SK-N-SH (cell line): Measurements from ENCODE around the gene SLC7A6. TPM values are rescaled to one million over a fixed set of nuclear protein-coding genes. Genes with fewer than 3 reads are reported as not detected.

Experiments used
- CTCF ChIA-PET: fragments of 300-600, 350-600 bp; formaldehyde crosslinking; extraction: SDS; loops from one replicate; lab custom pipeline; 2021; lab: Yijun Ruan, JAX
- POLR2A ChIA-PET: fragments of 350-600 bp; sonication (Branson Sonifier 250); formaldehyde crosslinking; extraction: SDS; loops from one replicate; lab custom pipeline; 2020; ENCODE audit warnings: antibody characterized with exemption, inconsistent platforms; lab: Yijun Ruan, JAX
- DNase-seq: peaks from one replicate; pipeline ENCODE4 v3.0.0; 2012
- H2AFZ ChIP-seq: fragments of 200-600 bp; sonication (generic); 2 replicates; pipeline ENCODE4 v1.8.1; 2016; ENCODE audit warnings: antibody characterized with exemption, mild to moderate bottlenecking, low read depth
- H3F3A ChIP-seq: fragments of 200-600 bp; sonication (generic); replicated peaks from 2 replicates; pipeline ENCODE3; 2016; ENCODE audit warnings: antibody characterized with exemption, mild to moderate bottlenecking; ENCODE audit not compliant: insufficient read depth
- H3K27ac ChIP-seq, 2 experiments: fragments of 200-500 bp in 1 of 2; fragments of 200-600 bp in 1 of 2; sonication (Bioruptor generic) in 1 of 2; sonication (generic), shearing (Covaris generic) in 1 of 2; 2 replicates each; pipeline versions ENCODE4 v1.5.1 to v1.6.1; 2014 to 2016; ENCODE audit warnings: low read depth in 2 of 2, inconsistent platforms in 1 of 2, low read length in 1 of 2, mild to moderate bottlenecking in 1 of 2, mixed read lengths in 1 of 2
- H3K27me3 ChIP-seq: fragments of 200-600 bp; sonication (generic), shearing (Covaris generic); 2 replicates; pipeline ENCODE4 v1.6.1; 2016; ENCODE audit warnings: mixed run types; ENCODE audit not compliant: insufficient read depth
- H3K36me3 ChIP-seq, 2 experiments: fragments of 200-500 bp in 1 of 2; fragments of 200-600 bp in 1 of 2; sonication (Bioruptor generic) in 1 of 2; sonication (generic) in 1 of 2; replicated peaks in 1 of 2; 2 replicates each; pipeline versions ENCODE3 to v1.5.1; 2014 to 2016; ENCODE audit warnings: low read length in 1 of 2, mild to moderate bottlenecking in 1 of 2; ENCODE audit not compliant: insufficient read depth in 2 of 2, control insufficient read depth in 1 of 2
- H3K4me1 ChIP-seq, 2 experiments: fragments of 200-500 bp in 1 of 2; fragments of 200-600 bp in 1 of 2; sonication (Bioruptor generic) in 1 of 2; sonication (generic), shearing (Covaris generic) in 1 of 2; 2 replicates each; pipeline versions ENCODE4 v1.5.1 to v1.6.1; 2014 to 2016; ENCODE audit warnings: low read depth in 1 of 2, low read length in 1 of 2, mixed run types in 1 of 2; ENCODE audit not compliant: insufficient read depth in 2 of 2, control insufficient read depth in 1 of 2
- H3K4me2 ChIP-seq: fragments of 200-600 bp; sonication (generic), shearing (Covaris generic); 2 replicates; pipeline ENCODE4 v1.6.1; 2017; ENCODE audit warnings: mixed run types
- H3K4me3 ChIP-seq, 2 experiments: fragments of 200-500 bp in 1 of 2; fragments of 200-600 bp in 1 of 2; sonication (Bioruptor generic) in 1 of 2; sonication (generic), shearing (Covaris generic) in 1 of 2; 2 replicates each; pipeline versions ENCODE4 v1.5.1 to v1.8.1; 2014 to 2016; ENCODE audit warnings: low read depth in 2 of 2, inconsistent platforms in 1 of 2, low read length in 1 of 2, mild to moderate bottlenecking in 1 of 2, mixed read lengths in 1 of 2, moderate library complexity in 1 of 2
- H3K79me2 ChIP-seq: fragments of 200-600 bp; sonication (generic); 2 replicates; pipeline ENCODE4 v1.8.1; 2017; ENCODE audit warnings: mild to moderate bottlenecking; ENCODE audit not compliant: insufficient read depth
- H3K9ac ChIP-seq: fragments of 200-600 bp; sonication (generic); 2 replicates; pipeline ENCODE4 v1.6.1; 2017; ENCODE audit warnings: mixed run types
- H3K9me2 ChIP-seq: fragments of 200-600 bp; sonication (generic); 2 replicates; pipeline ENCODE4 v1.6.1; 2017; ENCODE audit warnings: mixed run types
- H3K9me3 ChIP-seq: fragments of 200-600 bp; sonication (generic); 2 replicates; pipeline ENCODE4 v1.6.1; 2017; ENCODE audit warnings: mixed run types, mild to moderate bottlenecking, moderate library complexity
- H4K20me1 ChIP-seq: fragments of 200-600 bp; sonication (generic); 2 replicates; pipeline ENCODE4 v1.6.1; 2017; ENCODE audit warnings: mild to moderate bottlenecking, mixed run types; ENCODE audit not compliant: insufficient read depth
- CHD2 ChIP-seq: fragments of 150-350 bp; IDR thresholded peaks from 2 replicates; pipeline ENCODE4 v1.6.1; 2018; ENCODE audit warnings: low read length; ENCODE audit not compliant: partially characterized antibody
- EZH2phosphoT487 ChIP-seq: fragments of 200-600 bp; sonication (generic); IDR thresholded peaks from 2 replicates; pipeline ENCODE4 v1.6.1; 2017; ENCODE audit warnings: low read depth, mixed run types, mild to moderate bottlenecking, antibody characterized with exemption, moderate library complexity, borderline replicate concordance
- FOSL2 ChIP-seq: IDR thresholded peaks from 2 replicates; pipeline ENCODE4 v1.4.0; 2012; ENCODE audit warnings: low read depth, mild to moderate bottlenecking, moderate library complexity, borderline replicate concordance
- MEF2A ChIP-seq: IDR thresholded peaks from 2 replicates; pipeline ENCODE4 v1.4.0; 2012; ENCODE audit warnings: low read depth, borderline replicate concordance
- MXI1 ChIP-seq: IDR thresholded peaks from 2 replicates; pipeline ENCODE4 v1.6.1; 2012; ENCODE audit warnings: mild to moderate bottlenecking, low read depth, low read length, improper control_type of control experiment
- NFIC ChIP-seq: IDR thresholded peaks from 2 replicates; pipeline ENCODE4 v1.4.0; 2012; ENCODE audit warnings: borderline replicate concordance
- RFX5 ChIP-seq: IDR thresholded peaks from 2 replicates; pipeline ENCODE4 v1.6.1; 2012; ENCODE audit warnings: mild to moderate bottlenecking, improper control_type of control experiment, low read length
- SIN3A ChIP-seq: IDR thresholded peaks from 2 replicates; pipeline ENCODE4 v1.6.1; 2012; ENCODE audit warnings: low read depth, mild to moderate bottlenecking, low read length, moderate library complexity, borderline replicate concordance
- TAF1 ChIP-seq: IDR thresholded peaks from 2 replicates; pipeline ENCODE4 v1.6.1; 2012; ENCODE audit warnings: low read depth, mild to moderate bottlenecking, low read length, moderate library complexity, borderline replicate concordance
- YY1 ChIP-seq: IDR thresholded peaks from 2 replicates; pipeline ENCODE4 v1.4.0; 2012; ENCODE audit warnings: low read depth, mild to moderate bottlenecking
- WGBS: methylation state at CpG from one replicate; pipeline ENCODE4 v1.1.6; 2017; ENCODE audit warnings: low lambda C conversion rate; 5-methylcytosine and 5-hydroxymethylcytosine counted together
- polyA plus RNA-seq, 3 experiments: library from polyadenylated mRNA; depleted of rRNA; stranded (reverse); fragments of >200 nt; gene quantifications; 2 replicates each; pipeline ENCODE4 v1.2.3, GENCODE V29; 2012
- TF ChIP-seq, protein P1 (sequence below): fragments of 150-350 bp; IDR thresholded peaks from 2 replicates; pipeline ENCODE4 v1.6.1; 2017; ENCODE audit warnings: antibody characterized with exemption, low read length, low read depth, borderline replicate concordance
- TF ChIP-seq, protein P2 (sequence below): fragments of 150-350 bp; IDR thresholded peaks from 2 replicates; pipeline ENCODE4 v1.6.1; 2016; ENCODE audit warnings: mild to moderate bottlenecking, low read depth, low read length

The SLC7A6 gene
- polyA plus RNA-seq, 1 of the 3 experiments (the other 2 are of a cell fraction): 19.0 TPM

DNA sequence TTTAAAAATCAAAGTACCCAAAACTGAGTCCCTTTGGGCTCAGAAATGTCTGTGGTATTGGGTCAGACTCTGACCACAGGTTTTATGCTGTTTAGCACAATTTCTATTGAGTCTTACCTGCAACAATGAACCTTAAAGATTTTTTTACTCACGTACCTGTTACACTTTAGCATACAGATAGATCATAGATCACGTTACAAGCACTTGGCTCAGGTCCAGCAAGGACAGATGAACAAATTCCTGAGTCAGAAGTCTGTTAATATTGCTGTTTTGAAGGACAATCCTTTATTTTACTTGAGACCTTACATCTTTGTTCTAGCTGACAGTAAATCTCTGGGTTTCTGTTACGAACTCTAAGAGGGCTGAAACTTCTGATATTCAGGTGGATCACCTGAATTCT, 33.6 kb downstream of the SLC7A6 start:
- H3K79me2 ChIP-seq: no peaks in the 10 kb centered on the region
- POLR2A ChIA-PET: interaction anchor here (1.6 kb wide), 1 partner anchor 34 kb away, joined by 3 read pairs; the partner anchor contains the start of gene SLC7A6
- peaks cover 3 to 15% of the 10 kb centered on the region in 2 experiments; a peak in 3 of 4 replicates for H3K4me1 ChIP-seq
- H3K9me2 ChIP-seq: no peaks in the 10 kb centered on the region
- H3K27ac ChIP-seq: no peak overlapping the region
- H3K36me3 ChIP-seq: peaks cover 54 to 81% of the 10 kb centered on the region in 2 experiments
- H3K9ac ChIP-seq: no peak overlapping the region
- H3F3A ChIP-seq: peaks cover 15% of the 10 kb centered on the region
- 0 out of 2 replicates have a peak, but pooled peaks cover 6% of the 10 kb centered on the region for H4K20me1 ChIP-seq
- CTCF ChIA-PET: no interaction called here
- H3K27me3 ChIP-seq: no peaks in the 10 kb centered on the region
- TF ChIP-seq NFIC: peak; percentile 40
- TF ChIP-seq, protein P1, sequence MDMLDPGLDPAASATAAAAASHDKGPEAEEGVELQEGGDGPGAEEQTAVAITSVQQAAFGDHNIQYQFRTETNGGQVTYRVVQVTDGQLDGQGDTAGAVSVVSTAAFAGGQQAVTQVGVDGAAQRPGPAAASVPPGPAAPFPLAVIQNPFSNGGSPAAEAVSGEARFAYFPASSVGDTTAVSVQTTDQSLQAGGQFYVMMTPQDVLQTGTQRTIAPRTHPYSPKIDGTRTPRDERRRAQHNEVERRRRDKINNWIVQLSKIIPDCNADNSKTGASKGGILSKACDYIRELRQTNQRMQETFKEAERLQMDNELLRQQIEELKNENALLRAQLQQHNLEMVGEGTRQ: no peak
- no peak overlapping the region for H2AFZ ChIP-seq
- WGBS: 73% methylated on average over 3 of the region's 3 CpGs
- H3K9me3 ChIP-seq: no peaks in the 10 kb centered on the region
- H3K4me2 ChIP-seq: no peak overlapping the region
- no peak for DNase-seq
- H3K4me3 ChIP-seq: no peak overlapping the region

DNA sequence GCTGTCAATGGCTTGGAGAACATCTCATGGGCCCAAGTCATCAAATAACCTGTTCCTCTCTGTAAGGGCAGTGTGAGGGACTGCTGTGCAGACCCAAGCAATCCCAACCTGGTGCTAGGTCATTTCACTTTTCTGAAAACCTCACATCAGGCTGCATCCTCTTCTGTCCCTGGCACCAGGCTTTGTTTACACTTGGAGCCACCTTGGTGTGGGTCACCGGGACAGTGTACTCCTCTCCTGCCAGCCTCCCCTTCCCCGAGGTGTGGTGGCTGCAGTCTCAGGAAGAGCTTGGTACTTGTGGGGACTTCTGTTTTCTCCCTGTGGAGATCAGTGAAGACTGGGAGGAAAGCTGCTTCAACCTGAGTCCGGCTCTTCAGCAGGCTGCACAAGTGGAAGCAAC, 34.0 kb downstream of the SLC7A6 start:
- WGBS: 85% methylated on average over 2 of the region's 3 CpGs
- TF ChIP-seq EZH2phosphoT487 (no peak), MXI1 (no peak), SIN3A (no peak), RFX5 (no peak), MEF2A (no peak), CHD2 (no peak), YY1 (no peak), TAF1 (no peak), FOSL2 (no peak)
- TF ChIP-seq, protein P2, sequence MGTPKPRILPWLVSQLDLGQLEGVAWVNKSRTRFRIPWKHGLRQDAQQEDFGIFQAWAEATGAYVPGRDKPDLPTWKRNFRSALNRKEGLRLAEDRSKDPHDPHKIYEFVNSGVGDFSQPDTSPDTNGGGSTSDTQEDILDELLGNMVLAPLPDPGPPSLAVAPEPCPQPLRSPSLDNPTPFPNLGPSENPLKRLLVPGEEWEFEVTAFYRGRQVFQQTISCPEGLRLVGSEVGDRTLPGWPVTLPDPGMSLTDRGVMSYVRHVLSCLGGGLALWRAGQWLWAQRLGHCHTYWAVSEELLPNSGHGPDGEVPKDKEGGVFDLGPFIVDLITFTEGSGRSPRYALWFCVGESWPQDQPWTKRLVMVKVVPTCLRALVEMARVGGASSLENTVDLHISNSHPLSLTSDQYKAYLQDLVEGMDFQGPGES: no peak
- TF ChIP-seq, all 33 proteins: peak for 0
- CTCF ChIA-PET: no interaction called here

More for the DNA sequence above, 34.0 kb downstream of the SLC7A6 start:
- H2AFZ ChIP-seq: no peak overlapping the region
- no peaks in the 10 kb centered on the region for H3K9me3 ChIP-seq
- no peaks in the 10 kb centered on the region for H3K9me2 ChIP-seq
- no peak overlapping the region for H3K4me3 ChIP-seq
- H3K27me3 ChIP-seq: no peaks in the 10 kb centered on the region
- peaks cover 15% of the 10 kb centered on the region for H3F3A ChIP-seq
- no peak for DNase-seq
- 0 out of 2 replicates have a peak, but pooled peaks cover 6% of the 10 kb centered on the region for H4K20me1 ChIP-seq
- H3K4me2 ChIP-seq: no peak overlapping the region
- peaks cover 54 to 81% of the 10 kb centered on the region in 2 experiments for H3K36me3 ChIP-seq
- peaks cover 3 to 15% of the 10 kb centered on the region in 2 experiments; a peak in 3 of 4 replicates for H3K4me1 ChIP-seq
- peak overlapping the region in 1 of 2 experiments; percentile 57; a peak in 1 of 4 replicates for H3K27ac ChIP-seq
- POLR2A ChIA-PET: no interaction called here
- H3K79me2 ChIP-seq: no peaks in the 10 kb centered on the region
- no peak overlapping the region for H3K9ac ChIP-seq
